HepG2 (cell line): ENCODE data around the gene GEMIN2. TPM values are rescaled to one million over a fixed set of nuclear protein-coding genes. Genes with fewer than 3 reads are reported as not detected.

Experiments used
- GFI1 ChIP-seq: sonication (generic); formaldehyde crosslinking; IDR thresholded peaks from 2 replicates; pipeline ENCODE4 v1.5.0; 2020; ENCODE audit warnings: missing genetic modification reagents, mild to moderate bottlenecking, borderline replicate concordance
- PRDM4 ChIP-seq: sonication (generic); formaldehyde crosslinking; IDR thresholded peaks from 2 replicates; pipeline ENCODE4 v1.9.0; 2021; ENCODE audit warnings: missing genetic modification reagents, borderline replicate concordance
- PREB ChIP-seq: sonication (generic); formaldehyde crosslinking; IDR thresholded peaks from 2 replicates; pipeline ENCODE4 v1.4.0; 2020; ENCODE audit warnings: missing genetic modification reagents
- REL ChIP-seq: sonication (generic); formaldehyde crosslinking; conservative IDR thresholded peaks from 2 replicates; pipeline ENCODE4 v1.8.0; 2022; ENCODE audit warnings: mild to moderate bottlenecking, missing genetic modification reagents, moderate library complexity
- RERE ChIP-seq: IDR thresholded peaks from 2 replicates; pipeline ENCODE4 v1.6.1; 2016; ENCODE audit warnings: low read depth, missing genetic modification reagents, missing compliant biosample characterization
- SOX6 ChIP-seq, 2 experiments: fragments of 450-650 bp in 1 of 2; sonication (generic) in 1 of 2; formaldehyde crosslinking in 1 of 2; IDR thresholded peaks; 2 replicates each; pipeline versions ENCODE4 v1.4.0 to v1.6.1; 2017 to 2020; ENCODE audit warnings: antibody characterized with exemption in 1 of 2, mild to moderate bottlenecking in 1 of 2, missing genetic modification reagents in 1 of 2
- SP2 ChIP-seq: sonication (generic); formaldehyde crosslinking; IDR thresholded peaks from 2 replicates; pipeline ENCODE4 v1.5.1; 2020; ENCODE audit warnings: mild to moderate bottlenecking, missing genetic modification reagents
- THAP9 ChIP-seq: sonication (generic); formaldehyde crosslinking; IDR thresholded peaks from 2 replicates; pipeline ENCODE4; 2020; ENCODE audit warnings: missing genetic modification reagents, mild to moderate bottlenecking, borderline replicate concordance
- THYN1 ChIP-seq: sonication (generic); formaldehyde crosslinking; IDR thresholded peaks from 2 replicates; pipeline ENCODE4 v1.8.1; 2023; ENCODE audit warnings: low read depth, mild to moderate bottlenecking, moderate library complexity, missing genetic modification reagents, borderline replicate concordance
- ZBTB8A ChIP-seq: sonication (generic); formaldehyde crosslinking; IDR thresholded peaks from 2 replicates; pipeline ENCODE4 v1.4.0; 2020; ENCODE audit warnings: mild to moderate bottlenecking, low read depth, missing genetic modification reagents, borderline replicate concordance
- ZC3H13 ChIP-seq: sonication (generic); formaldehyde crosslinking; IDR thresholded peaks from 2 replicates; pipeline ENCODE4 v1.8.1; 2023; ENCODE audit warnings: mild to moderate bottlenecking, missing genetic modification reagents, moderate library complexity
- ZNF12 ChIP-seq: sonication (generic); formaldehyde crosslinking; IDR thresholded peaks from 2 replicates; pipeline ENCODE4 v1.5.0; 2020; ENCODE audit warnings: missing genetic modification reagents
- ZNF512 ChIP-seq: sonication (generic); formaldehyde crosslinking; IDR thresholded peaks from 2 replicates; pipeline ENCODE4 v1.4.0; 2020; ENCODE audit warnings: mild to moderate bottlenecking, missing genetic modification reagents
- ZNF550 ChIP-seq: sonication (generic); formaldehyde crosslinking; IDR thresholded peaks from 2 replicates; pipeline ENCODE4 v1.4.0; 2020; ENCODE audit warnings: mild to moderate bottlenecking, missing genetic modification reagents, borderline replicate concordance
- polyA plus RNA-seq, 8 experiments: library from polyadenylated mRNA; depleted of rRNA in 3 of 8; stranded (reverse) in 7 of 8; unstranded in 1 of 8; fragments of >200 nt; fragmentation: Illumina TruSeq in 4 of 8; extraction: Trizol in 4 of 8; gene quantifications; 2 replicates each; pipeline versions ENCODE4 v1.2.1 to v1.2.3, GENCODE V29; 2011 to 2016; ENCODE audit warnings: low read depth in 4 of 8, missing spikeins in 1 of 8, mixed read lengths in 1 of 8; ENCODE audit not compliant: insufficient read depth in 1 of 8
- total RNA-seq, 5 experiments: library from RNA; depleted of rRNA; stranded (reverse); fragments of >200 nt; fragmentation: Illumina TruSeq; extraction: Trizol; gene quantifications; 2 replicates each; pipeline ENCODE4 v1.2.3, GENCODE V29; 2016; ENCODE audit warnings: low read depth in 1 of 5

Gene GEMIN2
- total and polyA plus RNA-seq, 2 of the 13 experiments (the other 11 are each of a cell fraction or from before 2014, with no cell fraction given): 54.8 to 110 TPM

- TF ChIP-seq THAP9 (CRISPR knock-in tag): no peak
- no peak for TF ChIP-seq PREB
- TF ChIP-seq ZNF12 (CRISPR knock-in tag): 0 out of 2 replicates have a peak, but pooled peaks have one; percentile 9
- no peak for TF ChIP-seq ZBTB8A
- TF ChIP-seq ZNF512 (CRISPR knock-in tag): 0 out of 2 replicates have a peak, but pooled peaks have one; percentile 42
- no peak for TF ChIP-seq SOX6 (IDR thresholded peaks at IDR 0.05)
- peak; percentile 52 for TF ChIP-seq SOX6 (CRISPR knock-in tag; IDR thresholded peaks at IDR 0.05)
- TF ChIP-seq GFI1 (CRISPR knock-in tag): peak; percentile 40; the same call in 1 of the 2 replicates
- no peak for TF ChIP-seq RERE (CRISPR knock-in tag)
- 0 out of 2 replicates have a peak, but pooled peaks have one; percentile 52 for TF ChIP-seq ZNF550 (CRISPR knock-in tag)
- TF ChIP-seq THYN1 (CRISPR knock-in tag): no peak
- no peak for TF ChIP-seq SP2 (CRISPR knock-in tag)
- TF ChIP-seq REL: no peak
- 0 out of 2 replicates have a peak, but pooled peaks have one; percentile 54 for TF ChIP-seq ZC3H13
- TF ChIP-seq PRDM4: no peak
These were observed 23.5 kb upstream of the GEMIN2 start (continued) for GRCh38 chr14:39090548-39091111.
